HL-60 (cell line): ENCODE results near the gene DESI1.

Source experiments
- GABPA ChIP-seq: IDR thresholded peaks from 2 replicates; pipeline ENCODE4 v1.6.1; 2012; ENCODE audit warnings: low read depth
- POLR2AphosphoS5 ChIP-seq: IDR thresholded peaks from 2 replicates; pipeline ENCODE4 v1.6.1; 2012; ENCODE audit warnings: low read depth
- TF ChIP-seq, protein P1 (sequence below): IDR thresholded peaks from 2 replicates; pipeline ENCODE4 v1.6.1; 2012; ENCODE audit warnings: low read depth; ENCODE audit not compliant: insufficient replicate concordance
- TF ChIP-seq, protein P2 (sequence below): IDR thresholded peaks from one replicate; pipeline ENCODE4 v1.5.1; 2011; ENCODE audit warnings: low read length, control low read depth, inconsistent platforms; ENCODE audit not compliant: insufficient read depth

DNA sequence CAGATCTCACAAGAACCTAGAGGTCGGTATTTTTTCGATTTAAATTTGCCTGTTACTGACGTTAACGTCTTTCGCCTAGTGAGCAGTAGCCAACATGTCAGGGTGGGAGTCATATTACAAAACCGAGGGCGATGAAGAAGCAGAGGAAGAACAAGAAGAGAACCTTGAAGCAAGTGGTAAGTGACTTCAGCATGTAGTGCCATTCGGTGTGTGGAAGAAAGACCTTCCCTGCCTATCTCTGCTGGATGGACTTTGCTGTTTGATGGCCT lies 1.0 kb upstream of the DESI1 start:
- no peak for TF ChIP-seq POLR2AphosphoS5
- TF ChIP-seq, protein P1, sequence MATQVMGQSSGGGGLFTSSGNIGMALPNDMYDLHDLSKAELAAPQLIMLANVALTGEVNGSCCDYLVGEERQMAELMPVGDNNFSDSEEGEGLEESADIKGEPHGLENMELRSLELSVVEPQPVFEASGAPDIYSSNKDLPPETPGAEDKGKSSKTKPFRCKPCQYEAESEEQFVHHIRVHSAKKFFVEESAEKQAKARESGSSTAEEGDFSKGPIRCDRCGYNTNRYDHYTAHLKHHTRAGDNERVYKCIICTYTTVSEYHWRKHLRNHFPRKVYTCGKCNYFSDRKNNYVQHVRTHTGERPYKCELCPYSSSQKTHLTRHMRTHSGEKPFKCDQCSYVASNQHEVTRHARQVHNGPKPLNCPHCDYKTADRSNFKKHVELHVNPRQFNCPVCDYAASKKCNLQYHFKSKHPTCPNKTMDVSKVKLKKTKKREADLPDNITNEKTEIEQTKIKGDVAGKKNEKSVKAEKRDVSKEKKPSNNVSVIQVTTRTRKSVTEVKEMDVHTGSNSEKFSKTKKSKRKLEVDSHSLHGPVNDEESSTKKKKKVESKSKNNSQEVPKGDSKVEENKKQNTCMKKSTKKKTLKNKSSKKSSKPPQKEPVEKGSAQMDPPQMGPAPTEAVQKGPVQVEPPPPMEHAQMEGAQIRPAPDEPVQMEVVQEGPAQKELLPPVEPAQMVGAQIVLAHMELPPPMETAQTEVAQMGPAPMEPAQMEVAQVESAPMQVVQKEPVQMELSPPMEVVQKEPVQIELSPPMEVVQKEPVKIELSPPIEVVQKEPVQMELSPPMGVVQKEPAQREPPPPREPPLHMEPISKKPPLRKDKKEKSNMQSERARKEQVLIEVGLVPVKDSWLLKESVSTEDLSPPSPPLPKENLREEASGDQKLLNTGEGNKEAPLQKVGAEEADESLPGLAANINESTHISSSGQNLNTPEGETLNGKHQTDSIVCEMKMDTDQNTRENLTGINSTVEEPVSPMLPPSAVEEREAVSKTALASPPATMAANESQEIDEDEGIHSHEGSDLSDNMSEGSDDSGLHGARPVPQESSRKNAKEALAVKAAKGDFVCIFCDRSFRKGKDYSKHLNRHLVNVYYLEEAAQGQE, result no peak
- TF ChIP-seq, protein P2, sequence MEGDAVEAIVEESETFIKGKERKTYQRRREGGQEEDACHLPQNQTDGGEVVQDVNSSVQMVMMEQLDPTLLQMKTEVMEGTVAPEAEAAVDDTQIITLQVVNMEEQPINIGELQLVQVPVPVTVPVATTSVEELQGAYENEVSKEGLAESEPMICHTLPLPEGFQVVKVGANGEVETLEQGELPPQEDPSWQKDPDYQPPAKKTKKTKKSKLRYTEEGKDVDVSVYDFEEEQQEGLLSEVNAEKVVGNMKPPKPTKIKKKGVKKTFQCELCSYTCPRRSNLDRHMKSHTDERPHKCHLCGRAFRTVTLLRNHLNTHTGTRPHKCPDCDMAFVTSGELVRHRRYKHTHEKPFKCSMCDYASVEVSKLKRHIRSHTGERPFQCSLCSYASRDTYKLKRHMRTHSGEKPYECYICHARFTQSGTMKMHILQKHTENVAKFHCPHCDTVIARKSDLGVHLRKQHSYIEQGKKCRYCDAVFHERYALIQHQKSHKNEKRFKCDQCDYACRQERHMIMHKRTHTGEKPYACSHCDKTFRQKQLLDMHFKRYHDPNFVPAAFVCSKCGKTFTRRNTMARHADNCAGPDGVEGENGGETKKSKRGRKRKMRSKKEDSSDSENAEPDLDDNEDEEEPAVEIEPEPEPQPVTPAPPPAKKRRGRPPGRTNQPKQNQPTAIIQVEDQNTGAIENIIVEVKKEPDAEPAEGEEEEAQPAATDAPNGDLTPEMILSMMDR, result no peak
- TF ChIP-seq GABPA, result no peak
